Spleen (tissue), 11 donors: ENCODE data around the gene GALNT18. TPM values are rescaled to one million over a fixed set of nuclear protein-coding genes. Genes with fewer than 3 reads are reported as not detected.

Source experiments
- DNase-seq: peaks from one replicate; pipeline ENCODE4 v3.0.0-alpha.2; 2020
- H3K27ac ChIP-seq, 8 donors: fragments of 200-600 bp; sonication (generic) in 7 of 8; 1 replicate in 4 of 8; 2 replicates in 4 of 8; pipeline versions ENCODE4 v1.5.0 to v1.8.0; 2016 to 2021; ENCODE audit warnings: inconsistent platforms in 4 of 8, mild to moderate bottlenecking in 4 of 8, moderate library complexity in 1 of 8
- H3K27me3 ChIP-seq, 7 donors: fragments of 200-600 bp; sonication (generic) in 6 of 7; replicated peaks in 1 of 7; 1 replicate in 4 of 7; 2 replicates in 3 of 7; pipeline versions ENCODE4 v1.5.0 to v1.8.0; 2016 to 2021; ENCODE audit warnings: inconsistent platforms in 3 of 7, mild to moderate bottlenecking in 1 of 7
- H3K36me3 ChIP-seq, 6 donors: fragments of 200-600 bp; sonication (generic) in 5 of 6; 1 replicate in 4 of 6; 2 replicates in 2 of 6; pipeline versions ENCODE4 v1.5.0 to v1.8.0; 2016 to 2021; ENCODE audit warnings: inconsistent platforms in 2 of 6
- H3K4me1 ChIP-seq, 6 donors: fragments of 200-600 bp; sonication (generic) in 5 of 6; 1 replicate in 3 of 6; 2 replicates in 3 of 6; pipeline versions ENCODE4 v1.5.0 to v1.8.0; 2016 to 2021; ENCODE audit warnings: inconsistent platforms in 3 of 6
- H3K4me3 ChIP-seq, 8 donors: fragments of 200-600 bp; sonication (generic) in 7 of 8; 1 replicate in 4 of 8; 2 replicates in 4 of 8; pipeline versions ENCODE4 v1.5.0 to v1.8.0; 2016 to 2021; ENCODE audit warnings: inconsistent platforms in 4 of 8, mild to moderate bottlenecking in 4 of 8, moderate library complexity in 2 of 8
- H3K9me3 ChIP-seq, 8 donors: fragments of 200-600 bp; sonication (generic) in 7 of 8; 1 replicate in 4 of 8; 2 replicates in 4 of 8; pipeline versions ENCODE4 v1.5.0 to v1.8.0; 2016 to 2021; ENCODE audit warnings: inconsistent platforms in 4 of 8
- POLR2A ChIP-seq, 3 donors: fragments of 450-650 bp; IDR thresholded peaks; one replicate each; pipeline ENCODE4 v1.5.1; 2017; ENCODE audit warnings: antibody characterized with exemption in 3 of 3, mild to moderate bottlenecking in 1 of 3
- POLR2AphosphoS5 ChIP-seq, 3 donors: sonication (generic); formaldehyde crosslinking; IDR thresholded peaks; one replicate each; pipeline ENCODE4 v1.5.1; 2017; ENCODE audit warnings: antibody characterized with exemption in 3 of 3
- WGBS, 5 donors: extraction: QIAGEN DNeasy Blood & Tissue Kit in 3 of 5; methylation state at CpG; one replicate each; pipeline versions ENCODE4 v1.1.5 to v1.1.7; 2013 to 2018; 5-methylcytosine and 5-hydroxymethylcytosine counted together
- intact Hi-C: fragments of 100-400 bp; cut with DNase I; formaldehyde crosslinking; loops from one replicate; pipeline ENCODE4 v1.15.0; 2023; ENCODE audit warnings: low total_unique reads
- polyA plus RNA-seq, 3 donors: library from polyadenylated mRNA; stranded (reverse); fragments of 200-250 nt; gene quantifications; one replicate each; pipeline ENCODE4 v1.2.1, GENCODE V29; 2013
- total RNA-seq, 7 donors: library from RNA; depleted of rRNA in 3 of 7; stranded (reverse); fragments of >200 nt in 3 of 7; fragmentation: NEBNext Ultra II Directional in 4 of 7; extraction: Animal tissue kit (Norgen Biotek cat#: 25700) in 4 of 7; gene quantifications; one replicate each; pipeline versions ENCODE4 v1.1.0 to v1.2.1, GENCODE V29; 2016 to 2021
- TF ChIP-seq, protein P1 (sequence below), 11 experiments: fragments of 200-600 bp in 7 of 11; fragments of 450-650 bp in 4 of 11; sonication (generic) in 4 of 11; IDR thresholded peaks in 8 of 11; conservative IDR thresholded peaks in 3 of 11; 1 replicate in 7 of 11; 2 replicates in 4 of 11; pipeline versions ENCODE4 v1.4.0 to v1.8.0; 2016 to 2021; ENCODE audit warnings: antibody characterized with exemption in 11 of 11, inconsistent platforms in 4 of 11, mild to moderate bottlenecking in 1 of 11
- donor health status: healthy with polysubstance abuse.
- donor health status: DM: no; HTN: no; CAD: no; lungs with moderate emphysema.
- donor health status: DM: no; HTN: no; CAD: no.
- donor health status: Bipolar disorder and iron deficiency.
- donor health status: healthy.
- donor health status: DM: no; HTN: no; CAD: no.
- donor health status: DM: yes; HTN: yes; CAD: no.

Gene GALNT18
- total and polyA plus RNA-seq, 10 donors: 0.87 to 6.9 (median 3.9) TPM

- Histone ChIP-seq H3K4me1 (no peaks in the 10 kb centered on the region), H3K27me3 (peaks cover 0 to 1% (median 0%) of the 10 kb centered on the region in 7 donors), H3K36me3 (no peaks in the 10 kb centered on the region), H3K9me3 (no peaks in the 10 kb centered on the region), H3K4me3 (no peak overlapping the region), H3K27ac (no peak overlapping the region)
- no peak for DNase-seq
- 72 to 88% (median 80%) methylated on average over 8 of the region's 8 CpGs for WGBS, 5 donors
- TF ChIP-seq POLR2AphosphoS5 (IDR thresholded peaks at IDR 0.05) (no peak), POLR2A (IDR thresholded peaks at IDR 0.05) (no peak)
- TF ChIP-seq, protein P1, sequence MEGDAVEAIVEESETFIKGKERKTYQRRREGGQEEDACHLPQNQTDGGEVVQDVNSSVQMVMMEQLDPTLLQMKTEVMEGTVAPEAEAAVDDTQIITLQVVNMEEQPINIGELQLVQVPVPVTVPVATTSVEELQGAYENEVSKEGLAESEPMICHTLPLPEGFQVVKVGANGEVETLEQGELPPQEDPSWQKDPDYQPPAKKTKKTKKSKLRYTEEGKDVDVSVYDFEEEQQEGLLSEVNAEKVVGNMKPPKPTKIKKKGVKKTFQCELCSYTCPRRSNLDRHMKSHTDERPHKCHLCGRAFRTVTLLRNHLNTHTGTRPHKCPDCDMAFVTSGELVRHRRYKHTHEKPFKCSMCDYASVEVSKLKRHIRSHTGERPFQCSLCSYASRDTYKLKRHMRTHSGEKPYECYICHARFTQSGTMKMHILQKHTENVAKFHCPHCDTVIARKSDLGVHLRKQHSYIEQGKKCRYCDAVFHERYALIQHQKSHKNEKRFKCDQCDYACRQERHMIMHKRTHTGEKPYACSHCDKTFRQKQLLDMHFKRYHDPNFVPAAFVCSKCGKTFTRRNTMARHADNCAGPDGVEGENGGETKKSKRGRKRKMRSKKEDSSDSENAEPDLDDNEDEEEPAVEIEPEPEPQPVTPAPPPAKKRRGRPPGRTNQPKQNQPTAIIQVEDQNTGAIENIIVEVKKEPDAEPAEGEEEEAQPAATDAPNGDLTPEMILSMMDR (IDR thresholded peaks at IDR 0.05 in 8 of 11, conservative IDR thresholded peaks at IDR 0.05 in 3 of 11): no peak
- intact Hi-C loops: no loop called here
Measured at GRCh38 chr11:11592146-11592684, 29.6 kb downstream of the GALNT18 start.

GRCh38 chr11:11589437-11589836 lies 32.4 kb downstream of the GALNT18 start:
- Histone ChIP-seq H3K9me3 (no peaks in the 10 kb centered on the region), H3K27me3 (peaks cover 0 to 4% (median 0%) of the 10 kb centered on the region in 7 donors), H3K4me3 (no peak overlapping the region), H3K27ac (no peak overlapping the region), H3K4me1 (no peaks in the 10 kb centered on the region), H3K36me3 (no peaks in the 10 kb centered on the region)
- intact Hi-C loops: no loop called here
- TF ChIP-seq, protein P1 (IDR thresholded peaks at IDR 0.05 in 8 of 11, conservative IDR thresholded peaks at IDR 0.05 in 3 of 11): no peak
- no peak for TF ChIP-seq POLR2A (IDR thresholded peaks at IDR 0.05)
- TF ChIP-seq POLR2AphosphoS5 (IDR thresholded peaks at IDR 0.05): no peak
- 38 to 49% (median 46%) methylated on average over 4 of the region's 4 CpGs for WGBS, 5 donors
- no peak for DNase-seq

GRCh38 chr11:11588891-11589290 lies 32.9 kb downstream of the GALNT18 start:
- H3K9me3 ChIP-seq: no peaks in the 10 kb centered on the region
- WGBS, 5 donors: 0 to 14% (median 0%) methylated on average over 1 of the region's 1 CpG
- intact Hi-C loops: no loop called here
- no peak overlapping the region for H3K4me3 ChIP-seq
- H3K27ac ChIP-seq: no peak overlapping the region
- TF ChIP-seq, protein P1 (IDR thresholded peaks at IDR 0.05 in 8 of 11, conservative IDR thresholded peaks at IDR 0.05 in 3 of 11): no peak
- TF ChIP-seq POLR2A (IDR thresholded peaks at IDR 0.05): no peak
- TF ChIP-seq POLR2AphosphoS5 (IDR thresholded peaks at IDR 0.05): no peak
- peaks cover 0 to 4% (median 0%) of the 10 kb centered on the region in 7 donors for H3K27me3 ChIP-seq
- H3K36me3 ChIP-seq: no peaks in the 10 kb centered on the region
- no peak for DNase-seq
- H3K4me1 ChIP-seq: no peaks in the 10 kb centered on the region

- DNase-seq: no peak
- WGBS, 5 donors: 86 to 96% (median 89%) methylated on average over 2 of the region's 2 CpGs
- Histone ChIP-seq H3K27me3 (peaks cover 0 to 4% (median 0%) of the 10 kb centered on the region in 7 donors), H3K36me3 (no peaks in the 10 kb centered on the region), H3K4me3 (no peak overlapping the region), H3K4me1 (no peaks in the 10 kb centered on the region), H3K27ac (no peak overlapping the region), H3K9me3 (no peaks in the 10 kb centered on the region)
- intact Hi-C loops: no loop called here
- TF ChIP-seq POLR2AphosphoS5 (IDR thresholded peaks at IDR 0.05) (no peak), POLR2A (IDR thresholded peaks at IDR 0.05) (no peak)
- TF ChIP-seq, protein P1 (IDR thresholded peaks at IDR 0.05 in 8 of 11, conservative IDR thresholded peaks at IDR 0.05 in 3 of 11): no peak
Measured at GRCh38 chr11:11588243-11588642, 33.6 kb downstream of the GALNT18 start.
